SK-N-MC (cell line): ENCODE data around the gene DHRS7.
"Not testable (repeated sequence)": the region's sequence is repeated elsewhere in the genome, so short reads cannot be mapped to it uniquely, and the experiment has no call there.

Experiments
- EZH2 ChIP-seq: fragments of 200-600 bp; sonication (generic); IDR thresholded peaks from one replicate; pipeline ENCODE4 v1.6.1; 2017; ENCODE audit warnings: antibody characterized with exemption
- POLR2AphosphoS5 ChIP-seq: IDR thresholded peaks from 2 replicates; pipeline ENCODE4 v1.6.1; 2012; ENCODE audit warnings: mild to moderate bottlenecking, low read depth, low read length, borderline replicate concordance

- TF ChIP-seq POLR2AphosphoS5, EZH2: not testable (repeated sequence)
Measured at GRCh38 chr14:60099855-60100254, 65.3 kb downstream of the DHRS7 start.
